A673 (cell line): ENCODE data around the gene HMCN2. TPM values are rescaled to one million over a fixed set of nuclear protein-coding genes. Genes with fewer than 3 reads are reported as not detected.

Experiments used
- BruUV-seq: library from RNA; stranded (reverse); fragments of 400-500 nt; replicated peaks from 2 replicates; lab custom pipeline; 2021; lab: Mats Ljungman, UMichigan
- CTCF ChIA-PET: fragments of 300-600 bp; sonication (Branson Sonifier 250); formaldehyde crosslinking; loops from one replicate; lab custom pipeline; 2022; ENCODE audit warnings: antibody characterized with exemption; lab: Charles Lee
- POLR2A ChIA-PET: fragments of 300-600 bp; sonication (Branson Sonifier 250); formaldehyde crosslinking; loops from one replicate; lab custom pipeline; 2022; ENCODE audit warnings: antibody characterized with exemption; ENCODE audit not compliant: low non-redundant PET; lab: Charles Lee
- DNase-seq: peaks from one replicate; pipeline ENCODE4 v3.0.0-alpha.2; 2015; ENCODE audit warnings: low spot score
- H3K27ac ChIP-seq: fragments of 200-600 bp; sonication (generic); 2 replicates; pipeline ENCODE4 v1.5.1; 2016; ENCODE audit warnings: mixed run types, low read depth, mild to moderate bottlenecking, mixed read lengths, antibody characterized with exemption, low read length; ENCODE audit not compliant: poor library complexity, severe bottlenecking
- H3K27me3 ChIP-seq: fragments of 200-600 bp; sonication (generic); replicated peaks from 2 replicates; pipeline ENCODE4 v1.6.1; 2017; ENCODE audit warnings: mixed run types, low read depth, mild to moderate bottlenecking, mixed read lengths, antibody characterized with exemption, low read length; ENCODE audit not compliant: insufficient read depth, poor library complexity
- H3K36me3 ChIP-seq: fragments of 200-600 bp; sonication (generic); 2 replicates; pipeline ENCODE4 v1.6.1; 2016; ENCODE audit warnings: mixed run types, mild to moderate bottlenecking, mixed read lengths, antibody characterized with exemption, low read length; ENCODE audit not compliant: insufficient read depth, poor library complexity, severe bottlenecking
- H3K4me1 ChIP-seq: fragments of 200-600 bp; sonication (generic); 2 replicates; pipeline ENCODE4 v1.6.1; 2017; ENCODE audit warnings: mixed run types, mild to moderate bottlenecking, mixed read lengths, antibody characterized with exemption, low read length; ENCODE audit not compliant: insufficient read depth, poor library complexity, severe bottlenecking
- H3K4me3 ChIP-seq: fragments of 200-600 bp; sonication (generic); 2 replicates; pipeline ENCODE4 v1.5.1; 2016; ENCODE audit warnings: low read depth, mixed run types, mild to moderate bottlenecking, mixed read lengths, low read length; ENCODE audit not compliant: poor library complexity, severe bottlenecking
- H3K9me3 ChIP-seq: fragments of 200-600 bp; sonication (generic); 2 replicates; pipeline ENCODE4 v1.6.1; 2016; ENCODE audit warnings: mixed run types, low read depth, mild to moderate bottlenecking, mixed read lengths, antibody characterized with exemption, low read length; ENCODE audit not compliant: poor library complexity, severe bottlenecking
- CTCF ChIP-seq: fragments of 300-800, 200-600 bp; sonication (generic); conservative IDR thresholded peaks from 2 replicates; pipeline ENCODE4 v1.5.1; 2017; ENCODE audit warnings: low read depth, mild to moderate bottlenecking, antibody characterized with exemption, low read length, moderate library complexity, mixed read lengths
- EZH2 ChIP-seq: fragments of 200-600 bp; sonication (generic); IDR thresholded peaks from 2 replicates; pipeline ENCODE4 v1.6.1; 2017; ENCODE audit warnings: borderline replicate concordance, low read depth, mild to moderate bottlenecking, mixed read lengths, antibody characterized with exemption, low read length; ENCODE audit not compliant: poor library complexity, severe bottlenecking
- intact Hi-C: fragments of 100-400 bp; cut with micrococcal nuclease; formaldehyde crosslinking; loops from one replicate; pipeline ENCODE4 v1.10.0; 2022; ENCODE audit not compliant: unreplicated experiment
- total RNA-seq: library from RNA; stranded (reverse); gene quantifications from 2 replicates; pipeline ENCODE4 v1.2.3, GENCODE V29; 2021

Gene HMCN2
- total RNA-seq, 1 experiment from 2014 or later, result 0.28 TPM

- H3K27me3 ChIP-seq, result no peaks in the 10 kb centered on the region
- no peaks in the 10 kb centered on the region for H3K9me3 ChIP-seq
- no peak for TF ChIP-seq EZH2
- no peak for TF ChIP-seq CTCF
- H3K36me3 ChIP-seq, result no peaks in the 10 kb centered on the region
- intact Hi-C loops, result no loop called here
- H3K4me3 ChIP-seq, result no peak overlapping the region
- BruUV-seq, result no TSS peak
- no peak overlapping the region for H3K27ac ChIP-seq
- H3K4me1 ChIP-seq, result peaks cover 9% of the 10 kb centered on the region
- POLR2A ChIA-PET, result no interaction called here
- CTCF ChIA-PET, result no interaction called here
- no peak for DNase-seq
These were observed 208.0 kb downstream of the HMCN2 start for GRCh38 chr9:130473566-130473965.

- TF ChIP-seq CTCF, result no peak
- TF ChIP-seq EZH2, result no peak
- H3K4me3 ChIP-seq, result no peak overlapping the region
- H3K9me3 ChIP-seq, result no peaks in the 10 kb centered on the region
- POLR2A ChIA-PET, result no interaction called here
- CTCF ChIA-PET, result no interaction called here
- no peak for DNase-seq
- no peaks in the 10 kb centered on the region for H3K36me3 ChIP-seq
- peaks cover 14% of the 10 kb centered on the region for H3K4me1 ChIP-seq
- H3K27me3 ChIP-seq, result no peaks in the 10 kb centered on the region
- no TSS peak for BruUV-seq
- H3K27ac ChIP-seq, result no peak overlapping the region
- intact Hi-C loops, result no loop called here
These were observed 208.5 kb downstream of the HMCN2 start for GRCh38 chr9:130474106-130474505.

- DNase-seq, result no peak
- POLR2A ChIA-PET, result no interaction called here
- no peak for TF ChIP-seq EZH2
- no peak for TF ChIP-seq CTCF
- CTCF ChIA-PET, result no interaction called here
- Histone ChIP-seq H3K36me3 (no peaks in the 10 kb centered on the region), H3K27ac (no peak overlapping the region), H3K9me3 (no peaks in the 10 kb centered on the region), H3K27me3 (no peaks in the 10 kb centered on the region), H3K4me1 (peaks cover 21% of the 10 kb centered on the region), H3K4me3 (no peak overlapping the region)
- intact Hi-C loops, result no loop called here
- BruUV-seq, result no TSS peak
These were observed 210.7 kb downstream of the HMCN2 start for GRCh38 chr9:130476151-130476730.
